ENCODE results near the gene METTL21A.

- TF ChIP-seq EZH2phosphoT487 (IDR thresholded peaks at IDR 0.05; ENCODE audit: insufficient read depth, low read depth): no peak
- no peak for TF ChIP-seq EZH2 (IDR thresholded peaks at IDR 0.05; ENCODE audit: insufficient read depth, poor library complexity, severe bottlenecking)
Observed at GRCh38 chr2:207589143-207589542, 36.1 kb downstream of the METTL21A start.
